ENCODE data around the gene TRMT112. TPM values are rescaled to one million over a fixed set of nuclear protein-coding genes. Genes with fewer than 3 reads are reported as not detected.

The TRMT112 gene
- total RNA-seq, 3 donors from 2014 or later (not counting 1 experiment from before 2014, with no cell fraction given): 98.4 to 106 (median 105) TPM

GRCh38 chr11:64290352-64291261 lies 26.8 kb downstream of the TRMT112 start:
- H3K4me3 Mint-ChIP-seq: peak overlapping the region; percentile 84
- intact Hi-C loops (cut with micrococcal nuclease): no loop called here
- peaks cover 13 to 24% of the 10 kb centered on the region in 2 donors for H3K4me1 Mint-ChIP-seq
- H3K36me3 ChIP-seq (ENCODE audit: control insufficient read depth, insufficient read depth, low read length): no peaks in the 10 kb centered on the region
- DNase-seq (no peak), ATAC-seq (no peak)
- H3K4me3 ChIP-seq (ENCODE audit: low read length): no peak overlapping the region
- no peaks in the 10 kb centered on the region for H3K9me3 ChIP-seq (ENCODE audit: control insufficient read depth, insufficient read depth, low read length)
- H3K4me1 ChIP-seq (ENCODE audit: control insufficient read depth, insufficient read depth, low read length): peaks cover 21% of the 10 kb centered on the region
- whole genome bisulfite sequencing (ENCODE audit: insufficient coverage): 65% methylated on average over 10 of the region's 10 CpGs
- H3K27ac Mint-ChIP-seq: peak overlapping the region in 1 of 2 donors; percentile 54
- TF ChIP-seq CTCF (IDR thresholded peaks at IDR 0.05): no peak
- H3K36me3 Mint-ChIP-seq: no peaks in the 10 kb centered on the region
- peaks cover 26% of the 10 kb centered on the region for H3K27me3 ChIP-seq (ENCODE audit: control insufficient read depth, insufficient read depth, low read length)
- H3K27ac ChIP-seq (ENCODE audit: low read length): no peak overlapping the region
- H3K27me3 Mint-ChIP-seq (ENCODE audit: low read depth in 2 of 2): peaks cover 19 to 30% of the 10 kb centered on the region in 2 donors
- H3K9me3 Mint-ChIP-seq: no peaks in the 10 kb centered on the region

GRCh38 chr11:64289002-64289564 lies 28.3 kb downstream of the TRMT112 start:
- peaks cover 13 to 26% of the 10 kb centered on the region in 2 donors for H3K4me1 Mint-ChIP-seq
- no peak for TF ChIP-seq CTCF (IDR thresholded peaks at IDR 0.05)
- Histone ChIP-seq H3K27me3 (ENCODE audit: control insufficient read depth, insufficient read depth, low read length) (peaks cover 20% of the 10 kb centered on the region), H3K4me1 (ENCODE audit: control insufficient read depth, insufficient read depth, low read length) (peaks cover 25% of the 10 kb centered on the region), H3K4me3 (ENCODE audit: low read length) (no peak overlapping the region), H3K27ac (ENCODE audit: low read length) (no peak overlapping the region), H3K9me3 (ENCODE audit: control insufficient read depth, insufficient read depth, low read length) (no peaks in the 10 kb centered on the region), H3K36me3 (ENCODE audit: control insufficient read depth, insufficient read depth, low read length) (no peaks in the 10 kb centered on the region)
- no peaks in the 10 kb centered on the region for H3K9me3 Mint-ChIP-seq
- no peaks in the 10 kb centered on the region for H3K36me3 Mint-ChIP-seq
- peaks cover 7 to 19% of the 10 kb centered on the region in 2 donors for H3K27me3 Mint-ChIP-seq (ENCODE audit: low read depth in 2 of 2)
- intact Hi-C loops (cut with micrococcal nuclease): no loop called here
- H3K27ac Mint-ChIP-seq: no peak overlapping the region
- no peak for DNase-seq
- no peak for ATAC-seq
- H3K4me3 Mint-ChIP-seq: peak overlapping the region; percentile 6
- WGBS (ENCODE audit: insufficient coverage): 93% methylated on average over 13 of the region's 13 CpGs

- no peaks in the 10 kb centered on the region for H3K9me3 Mint-ChIP-seq
- H3K4me3 Mint-ChIP-seq: no peak overlapping the region
- Histone ChIP-seq H3K9me3 (ENCODE audit: control insufficient read depth, insufficient read depth, low read length) (no peaks in the 10 kb centered on the region), H3K36me3 (ENCODE audit: control insufficient read depth, insufficient read depth, low read length) (no peaks in the 10 kb centered on the region), H3K27ac (ENCODE audit: low read length) (no peak overlapping the region), H3K4me1 (ENCODE audit: control insufficient read depth, insufficient read depth, low read length) (peaks cover 32% of the 10 kb centered on the region), H3K4me3 (ENCODE audit: low read length) (no peak overlapping the region), H3K27me3 (ENCODE audit: control insufficient read depth, insufficient read depth, low read length) (peaks cover 20% of the 10 kb centered on the region)
- peaks cover 7 to 18% of the 10 kb centered on the region in 2 donors for H3K27me3 Mint-ChIP-seq (ENCODE audit: low read depth in 2 of 2)
- peaks cover 13 to 29% of the 10 kb centered on the region in 2 donors for H3K4me1 Mint-ChIP-seq
- no peak for ATAC-seq
- no peak for TF ChIP-seq CTCF (IDR thresholded peaks at IDR 0.05)
- DNase-seq: no peak
- 87% methylated on average over 9 of the region's 9 CpGs for WGBS (ENCODE audit: insufficient coverage)
- H3K36me3 Mint-ChIP-seq: no peaks in the 10 kb centered on the region
- H3K27ac Mint-ChIP-seq: no peak overlapping the region
- intact Hi-C loops (cut with micrococcal nuclease): no loop called here
Measured at GRCh38 chr11:64288353-64288750, 29.0 kb downstream of the TRMT112 start.
